SH-SY5Y (cell line): ENCODE data around the gene PSEN2.

ENCODE experiments used
- GATA2 ChIP-seq: IDR thresholded peaks from 2 replicates; pipeline ENCODE4 v1.6.1; 2011; ENCODE audit warnings: mild to moderate bottlenecking, low read depth, low read length
- GATA3 ChIP-seq: IDR thresholded peaks from 2 replicates; pipeline ENCODE4 v1.6.1; 2011; ENCODE audit warnings: low read depth, mild to moderate bottlenecking, low read length, moderate library complexity

- TF ChIP-seq GATA3 (no peak), GATA2 (no peak)
Observed at GRCh38 chr1:226889616-226890330, 19.4 kb downstream of the PSEN2 start.
